GM12878 (cell line): ENCODE results near the gene HSPBP1. TPM values are rescaled to one million over a fixed set of nuclear protein-coding genes. Genes with fewer than 3 reads are reported as not detected.
A peak's percentile ranks its signal among the peaks of the same experiment; 100 is the strongest.

ENCODE experiments used
- ATAC-seq: fragments of 200-7000 bp; cut with Tn5 transposase; 3 replicates; pipeline ENCODE4 v1.9.1; 2020; ENCODE audit warnings: mild to moderate bottlenecking, moderate library complexity
- BruUV-seq: library from RNA; stranded (reverse); fragments of 400-500 nt; replicated peaks from 2 replicates; lab custom pipeline; 2021; lab: Mats Ljungman, UMichigan
- CTCF ChIA-PET: fragments of 300-600 bp; sonication (Branson Sonifier 250); formaldehyde crosslinking; extraction: SDS; loops from one replicate; lab custom pipeline; 2021; ENCODE audit warnings: inconsistent platforms; lab: Yijun Ruan, JAX
- POLR2A ChIA-PET: fragments of 350-600 bp; formaldehyde crosslinking; extraction: SDS; loops from one replicate; lab custom pipeline; 2021; ENCODE audit warnings: inconsistent platforms; lab: Charles Lee
- RAD21 ChIA-PET: fragments of 300-600 bp; sonication (Branson Sonifier 250); formaldehyde crosslinking; loops from one replicate; lab custom pipeline; 2023; ENCODE audit warnings: antibody characterized with exemption; ENCODE audit not compliant: unreplicated experiment; lab: Charles Lee
- SMC1A ChIA-PET: fragments of 300-600 bp; sonication (Branson Sonifier 250); formaldehyde crosslinking; loops from one replicate; lab custom pipeline; 2023; ENCODE audit not compliant: unreplicated experiment, uncharacterized antibody; lab: Charles Lee
- DNase-seq: peaks from one replicate; pipeline ENCODE4 v3.0.0-alpha.2; 2011; ENCODE audit warnings: low read depth, low spot score
- FAIRE-seq: peaks from 3 replicates; lab custom pipeline; 2011; peaks lifted over from hg19 to GRCh38; lab: Jason Lieb, UNC
- H2AFZ ChIP-seq: 2 replicates; pipeline ENCODE4 v1.6.0; 2011; ENCODE audit warnings: low read depth, low read length, control low read depth; ENCODE audit not compliant: control insufficient read depth
- H3K27ac ChIP-seq: 2 replicates; pipeline ENCODE4 v1.5.1; 2011; ENCODE audit warnings: control low read depth; ENCODE audit not compliant: control insufficient read depth, insufficient read depth
- H3K27me3 ChIP-seq, 2 experiments: replicated peaks in 1 of 2; 2 replicates each; pipeline versions ENCODE4 v1.6.0 to v1.6.1; 2011; ENCODE audit warnings: low read length in 1 of 2; ENCODE audit not compliant: control insufficient read depth in 2 of 2, insufficient read depth in 2 of 2
- H3K36me3 ChIP-seq, 2 experiments: 2 replicates each; pipeline ENCODE4 v1.5.1; 2011; ENCODE audit warnings: low read length in 1 of 2; ENCODE audit not compliant: control insufficient read depth in 2 of 2, insufficient read depth in 2 of 2
- H3K4me1 ChIP-seq: 2 replicates; pipeline ENCODE4 v1.6.1; 2011; ENCODE audit warnings: mild to moderate bottlenecking, low read length, moderate library complexity, mixed read lengths; ENCODE audit not compliant: control insufficient read depth, insufficient read depth
- H3K4me2 ChIP-seq: 2 replicates; pipeline ENCODE4 v1.6.0; 2011; ENCODE audit warnings: control low read depth; ENCODE audit not compliant: control insufficient read depth, insufficient read depth
- H3K4me3 ChIP-seq: fragments of 200-600 bp; sonication (generic); 2 replicates; pipeline ENCODE4 v1.5.1; 2016
- H3K79me2 ChIP-seq: 2 replicates; pipeline ENCODE4 v1.6.0; 2011; ENCODE audit warnings: low read length; ENCODE audit not compliant: control insufficient read depth, insufficient read depth
- H3K9ac ChIP-seq: 2 replicates; pipeline ENCODE4 v1.8.0; 2011; ENCODE audit warnings: low read length, control low read depth, mixed read lengths; ENCODE audit not compliant: control insufficient read depth, insufficient read depth
- H3K9me3 ChIP-seq: replicated peaks from 3 replicates; pipeline ENCODE4 v1.5.1; 2011; ENCODE audit warnings: mild to moderate bottlenecking, low read length; ENCODE audit not compliant: control insufficient read depth, insufficient read depth
- H4K20me1 ChIP-seq: 2 replicates; pipeline ENCODE4 v1.6.0; 2011; ENCODE audit not compliant: control insufficient read depth, insufficient read depth
- MEF2B ChIP-seq: fragments of 450-650 bp; IDR thresholded peaks from 2 replicates; pipeline ENCODE4 v1.6.1; 2018; ENCODE audit warnings: mild to moderate bottlenecking, moderate library complexity; ENCODE audit not compliant: partially characterized antibody, poor library complexity, severe bottlenecking
- REST ChIP-seq: IDR thresholded peaks from 2 replicates; pipeline ENCODE4 v1.6.1; 2012; ENCODE audit warnings: mild to moderate bottlenecking, low read depth, low read length
- WGBS: methylation state at CpG from one replicate; pipeline ENCODE4 v1.1.6; 2016; ENCODE audit warnings: low lambda C conversion rate; ENCODE audit not compliant: insufficient replicate concordance, insufficient coverage; ENCODE audit errors: missing lambda C conversion rate; 5-methylcytosine and 5-hydroxymethylcytosine counted together
- in situ Hi-C: fragments of 300-500 bp; cut with MboI; formaldehyde crosslinking; loops from 9 replicates; pipeline ENCODE4 v1.14.3; 2018; ENCODE audit warnings: mixed read lengths
- intact Hi-C: fragments of 100-400 bp; cut with micrococcal nuclease; formaldehyde crosslinking; loops from one replicate; pipeline ENCODE4 v1.14.2; 2022; ENCODE audit not compliant: unreplicated experiment
- polyA plus RNA-seq, 11 experiments: library from polyadenylated mRNA; depleted of rRNA in 4 of 11; unstranded in 6 of 11; stranded (reverse) in 5 of 11; fragments of >200 nt; fragmentation: Nextera tagmentation in 4 of 11; fragmentation: Illumina TruSeq in 1 of 11; extraction: Ambion mirVana in 4 of 11; extraction: Trizol in 1 of 11; gene quantifications; 1 replicate in 1 of 11; 2 replicates in 10 of 11; pipeline versions ENCODE4 v1.2.1 to v1.2.3, GENCODE V29; 2011 to 2016; ENCODE audit warnings: inconsistent platforms in 2 of 11, missing spikeins in 2 of 11, low read depth in 1 of 11
- total RNA-seq, 4 experiments: library from RNA; depleted of rRNA in 3 of 4; stranded (reverse); fragments of >200 nt in 3 of 4; fragmentation: Illumina TruSeq in 1 of 4; extraction: Trizol in 1 of 4; gene quantifications; 2 replicates each; pipeline versions ENCODE4 v1.2.1 to v1.2.3, GENCODE V29; 2013 to 2021

The HSPBP1 gene
- total and polyA plus RNA-seq, 10 of the 15 experiments (the other 5 are each of a cell fraction or from before 2014, with no cell fraction given) = 0.18 to 83.3 (median 23.0) TPM

- ATAC-seq (no peak), DNase-seq (no peak)
- 93% methylated on average over 9 of the region's 9 CpGs for WGBS
- no peaks in the 10 kb centered on the region for H3K36me3 ChIP-seq
- no peak overlapping the region for H3K4me3 ChIP-seq
- ChIA-PET SMC1A (no interaction called here), CTCF (interaction anchor here (0.9 kb wide), 1 partner anchor 81 kb away, joined by 3 read pairs; no protein-coding TSS in a partner anchor), POLR2A (no interaction called here), RAD21 (no interaction called here)
- no peak overlapping the region for H3K9ac ChIP-seq
- H4K20me1 ChIP-seq = no peaks in the 10 kb centered on the region
- no peak overlapping the region for H3K4me2 ChIP-seq
- H3K9me3 ChIP-seq = no peaks in the 10 kb centered on the region
- H3K79me2 ChIP-seq = no peaks in the 10 kb centered on the region
- no peaks in the 10 kb centered on the region for H3K4me1 ChIP-seq
- no TSS peak for BruUV-seq
- no peak overlapping the region for H3K27ac ChIP-seq
- H2AFZ ChIP-seq = no peak overlapping the region
- intact Hi-C loops = no loop called here
- peak; percentile 71; the same call in 1 of the 2 replicates for TF ChIP-seq REST
- no peak for TF ChIP-seq MEF2B
- TF ChIP-seq, all 136 proteins: peak for 1
- FAIRE-seq = no peak
- in situ Hi-C loops = no loop called here
- no peaks in the 10 kb centered on the region for H3K27me3 ChIP-seq
These were observed 59.4 kb downstream of the HSPBP1 start for GRCh38 chr19:55220525-55220924.
